ENCODE measurements around the gene RPS6KC1. TPM values are rescaled to one million over a fixed set of nuclear protein-coding genes. Genes with fewer than 3 reads are reported as not detected.

Gene RPS6KC1
- total RNA-seq, 1 experiment from 2014 or later = 20.5 TPM

- TF ChIP-seq TCF7L2 (IDR thresholded peaks at IDR 0.05; ENCODE audit: low read depth, low read length) (no peak), SIN3A (IDR thresholded peaks at IDR 0.05; ENCODE audit: borderline replicate concordance, insufficient read depth, low read depth, low read length) (no peak), CTCF (IDR thresholded peaks at IDR 0.05) (no peak), POLR2AphosphoS5 (IDR thresholded peaks at IDR 0.05; ENCODE audit: low read depth, low read length) (no peak)
- TF ChIP-seq, protein P1, sequence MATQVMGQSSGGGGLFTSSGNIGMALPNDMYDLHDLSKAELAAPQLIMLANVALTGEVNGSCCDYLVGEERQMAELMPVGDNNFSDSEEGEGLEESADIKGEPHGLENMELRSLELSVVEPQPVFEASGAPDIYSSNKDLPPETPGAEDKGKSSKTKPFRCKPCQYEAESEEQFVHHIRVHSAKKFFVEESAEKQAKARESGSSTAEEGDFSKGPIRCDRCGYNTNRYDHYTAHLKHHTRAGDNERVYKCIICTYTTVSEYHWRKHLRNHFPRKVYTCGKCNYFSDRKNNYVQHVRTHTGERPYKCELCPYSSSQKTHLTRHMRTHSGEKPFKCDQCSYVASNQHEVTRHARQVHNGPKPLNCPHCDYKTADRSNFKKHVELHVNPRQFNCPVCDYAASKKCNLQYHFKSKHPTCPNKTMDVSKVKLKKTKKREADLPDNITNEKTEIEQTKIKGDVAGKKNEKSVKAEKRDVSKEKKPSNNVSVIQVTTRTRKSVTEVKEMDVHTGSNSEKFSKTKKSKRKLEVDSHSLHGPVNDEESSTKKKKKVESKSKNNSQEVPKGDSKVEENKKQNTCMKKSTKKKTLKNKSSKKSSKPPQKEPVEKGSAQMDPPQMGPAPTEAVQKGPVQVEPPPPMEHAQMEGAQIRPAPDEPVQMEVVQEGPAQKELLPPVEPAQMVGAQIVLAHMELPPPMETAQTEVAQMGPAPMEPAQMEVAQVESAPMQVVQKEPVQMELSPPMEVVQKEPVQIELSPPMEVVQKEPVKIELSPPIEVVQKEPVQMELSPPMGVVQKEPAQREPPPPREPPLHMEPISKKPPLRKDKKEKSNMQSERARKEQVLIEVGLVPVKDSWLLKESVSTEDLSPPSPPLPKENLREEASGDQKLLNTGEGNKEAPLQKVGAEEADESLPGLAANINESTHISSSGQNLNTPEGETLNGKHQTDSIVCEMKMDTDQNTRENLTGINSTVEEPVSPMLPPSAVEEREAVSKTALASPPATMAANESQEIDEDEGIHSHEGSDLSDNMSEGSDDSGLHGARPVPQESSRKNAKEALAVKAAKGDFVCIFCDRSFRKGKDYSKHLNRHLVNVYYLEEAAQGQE (IDR thresholded peaks at IDR 0.05; ENCODE audit: insufficient read depth in 1 of 2, low read depth in 2 of 2, low read length in 1 of 2) = no peak
- ATAC-seq (no peak), DNase-seq (ENCODE audit: low read depth, low spot score) (no peak)
- Histone ChIP-seq H3K4me1 (ENCODE audit: control insufficient read depth, insufficient read depth, low read length) (no peaks in the 10 kb centered on the region), H3K27ac (ENCODE audit: low read length) (no peak overlapping the region), H3K27me3 (ENCODE audit: control insufficient read depth, insufficient read depth, low read length) (no peaks in the 10 kb centered on the region), H3K4me3 (ENCODE audit: low read depth in 2 of 2, low read length in 2 of 2) (no peak overlapping the region), H3K36me3 (ENCODE audit: control insufficient read depth, insufficient read depth, low read length) (no peaks in the 10 kb centered on the region; the same call in 1 of the 2 replicates), H3K9me3 (ENCODE audit: control insufficient read depth, insufficient read depth, low read depth, low read length) (no peaks in the 10 kb centered on the region)
- intact Hi-C loops (cut with micrococcal nuclease; ENCODE audit: unreplicated experiment) = no loop called here
- ChIA-PET POLR2A (no interaction called here), CTCF (no interaction called here)
- in situ Hi-C loops (cut with HindIII; ENCODE audit: low pct_unique_long_range_greater_than_20kb, low sequenced_read_pairs) = no loop called here
- BruUV-seq (replicated peaks) = no TSS peak
Observed at GRCh38 chr1:213166852-213167251, 115.8 kb downstream of the RPS6KC1 start.

DNA sequence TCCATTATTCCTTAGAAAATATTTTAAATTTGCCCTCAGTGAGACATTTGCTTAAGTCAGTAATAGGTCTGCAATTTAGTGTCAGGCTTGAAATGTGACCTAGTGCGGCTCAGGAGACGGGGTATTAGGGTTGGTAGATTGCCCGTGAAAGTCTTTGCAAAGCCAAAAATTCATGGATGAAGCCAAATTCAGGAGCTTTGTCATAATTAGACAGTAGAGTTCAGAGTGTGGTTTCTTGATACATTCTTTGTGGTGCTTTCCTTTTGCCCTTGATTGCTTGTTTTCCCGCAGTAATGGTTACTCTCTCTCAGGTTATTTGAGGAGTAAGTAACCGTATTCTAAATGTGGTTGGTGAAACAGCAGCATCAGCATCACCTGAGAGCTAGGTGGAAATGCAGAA, 120.7 kb downstream of the RPS6KC1 start:
- Histone ChIP-seq H3K4me1 (ENCODE audit: control insufficient read depth, insufficient read depth, low read length) (no peaks in the 10 kb centered on the region), H3K36me3 (ENCODE audit: control insufficient read depth, insufficient read depth, low read length) (no peaks in the 10 kb centered on the region; the same call in 1 of the 2 replicates), H3K9me3 (ENCODE audit: control insufficient read depth, insufficient read depth, low read depth, low read length) (no peaks in the 10 kb centered on the region), H3K4me3 (ENCODE audit: low read depth in 2 of 2, low read length in 2 of 2) (no peak overlapping the region), H3K27me3 (ENCODE audit: control insufficient read depth, insufficient read depth, low read length) (no peaks in the 10 kb centered on the region), H3K27ac (ENCODE audit: low read length) (no peak overlapping the region)
- ATAC-seq (no peak), DNase-seq (ENCODE audit: low read depth, low spot score) (no peak)
- TF ChIP-seq TCF7L2 (IDR thresholded peaks at IDR 0.05; ENCODE audit: low read depth, low read length) = no peak
- no peak for TF ChIP-seq SIN3A (IDR thresholded peaks at IDR 0.05; ENCODE audit: borderline replicate concordance, insufficient read depth, low read depth, low read length)
- TF ChIP-seq, protein P1 (IDR thresholded peaks at IDR 0.05; ENCODE audit: insufficient read depth in 1 of 2, low read depth in 2 of 2, low read length in 1 of 2) = no peak
- no peak for TF ChIP-seq CTCF (IDR thresholded peaks at IDR 0.05)
- no peak for TF ChIP-seq POLR2AphosphoS5 (IDR thresholded peaks at IDR 0.05; ENCODE audit: low read depth, low read length)
- CTCF ChIA-PET = no interaction called here
- no TSS peak for BruUV-seq (replicated peaks)
- POLR2A ChIA-PET = no interaction called here
- in situ Hi-C loops (cut with HindIII; ENCODE audit: low pct_unique_long_range_greater_than_20kb, low sequenced_read_pairs) (no loop called here), intact Hi-C loops (cut with micrococcal nuclease; ENCODE audit: unreplicated experiment) (no loop called here)

Measured in Panc1 (cell line).